A549 (cell line): ENCODE measurements around the gene SHC1. TPM values are rescaled to one million over a fixed set of nuclear protein-coding genes. Genes with fewer than 3 reads are reported as not detected.

Experiments used
- ATAC-seq, 2 experiments: fragments of 200-7000 bp in 1 of 2; fragments of >200 bp in 1 of 2; cut with Nextera tagmentation in 1 of 2; cut with Tn5 transposase in 1 of 2; 3 replicates each; pipeline versions ENCODE4 v1.8.0 to v1.9.1; 2018 to 2020; ENCODE audit warnings: mild to moderate bottlenecking in 1 of 2, moderate library complexity in 1 of 2
- CTCF ChIA-PET: fragments of 300-600 bp; sonication (Branson Sonifier 250); formaldehyde crosslinking; extraction: SDS; loops from one replicate; lab custom pipeline; 2021; ENCODE audit warnings: antibody characterized with exemption, inconsistent platforms; lab: Yijun Ruan, JAX
- POLR2A ChIA-PET: fragments of 350-600 bp; formaldehyde crosslinking; extraction: SDS; loops from one replicate; lab custom pipeline; 2021; ENCODE audit warnings: antibody characterized with exemption, inconsistent platforms; lab: Yijun Ruan, JAX
- DNase-seq, 2 experiments: peaks; one replicate each; pipeline versions ENCODE4 v3.0.0 to v3.0.0-alpha.2; 2011 to 2016; ENCODE audit warnings: low read depth in 1 of 2, low spot score in 1 of 2
- FAIRE-seq: peaks from 2 replicates; lab custom pipeline; 2011; peaks lifted over from hg19 to GRCh38; lab: Jason Lieb, UNC
- H3K27ac ChIP-seq, 2 experiments: fragments of >200 bp; sonication (Bioruptor Twin); formaldehyde crosslinking; 3 replicates each; pipeline ENCODE4 v1.5.1; 2016 to 2017
- H3K4me1 ChIP-seq: fragments of >200 bp; sonication (Bioruptor Twin); formaldehyde crosslinking; 3 replicates; pipeline ENCODE4 v1.6.1; 2016
- H3K4me2 ChIP-seq: fragments of >200 bp; sonication (Bioruptor Twin); formaldehyde crosslinking; 3 replicates; pipeline ENCODE4 v1.6.1; 2016
- H3K4me3 ChIP-seq: fragments of >200 bp; sonication (Bioruptor Twin); formaldehyde crosslinking; 3 replicates; pipeline ENCODE4 v1.5.1; 2016
- H3K9me3 ChIP-seq: fragments of >200 bp; sonication (Bioruptor Twin); formaldehyde crosslinking; 3 replicates; pipeline ENCODE4 v1.6.1; 2016
- BCL3 ChIP-seq: fragments of >200 bp; sonication (Bioruptor Twin); formaldehyde crosslinking; IDR thresholded peaks from 3 replicates; pipeline ENCODE4 v1.6.1; 2016
- HOXB13 ChIP-seq: fragments of 250-450 bp; sonication (Bioruptor Pico); IDR thresholded peaks from 2 replicates; pipeline ENCODE4 v1.5.0; 2020; ENCODE audit warnings: low read depth, mild to moderate bottlenecking, moderate library complexity
- HOXB5 ChIP-seq: fragments of 250-450 bp; sonication (Bioruptor Pico); IDR thresholded peaks from 2 replicates; pipeline ENCODE4 v1.5.0; 2020; ENCODE audit warnings: mild to moderate bottlenecking, moderate library complexity
- JUNB ChIP-seq: fragments of >200 bp; sonication (Bioruptor Twin); formaldehyde crosslinking; IDR thresholded peaks from 2 replicates; pipeline ENCODE4 v1.6.1; 2016
- KDM5A ChIP-seq: fragments of 200-600 bp; sonication (generic); IDR thresholded peaks from 2 replicates; pipeline ENCODE4 v1.6.1; 2016; ENCODE audit warnings: antibody characterized with exemption, mild to moderate bottlenecking
- MAX ChIP-seq: IDR thresholded peaks from 2 replicates; pipeline ENCODE4 v1.6.1; 2012
- NFE2L2 ChIP-seq: fragments of 150-350 bp; conservative IDR thresholded peaks from 2 replicates; pipeline ENCODE4 v1.6.1; 2014; ENCODE audit warnings: low read length
- RCOR1 ChIP-seq: fragments of 150-350 bp; IDR thresholded peaks from 2 replicates; pipeline ENCODE4 v1.6.1; 2014; ENCODE audit warnings: antibody characterized with exemption, low read length, low read depth
- REST ChIP-seq: fragments of 200-600 bp; sonication (generic); IDR thresholded peaks from 2 replicates; pipeline ENCODE4 v1.6.1; 2016; ENCODE audit warnings: antibody characterized with exemption, mild to moderate bottlenecking, moderate library complexity
- RFX5 ChIP-seq: fragments of 450-650 bp; IDR thresholded peaks from 2 replicates; pipeline ENCODE4 v1.7.1; 2014; ENCODE audit warnings: antibody characterized with exemption, mild to moderate bottlenecking, moderate library complexity
- SREBF2 ChIP-seq: fragments of 450-650 bp; IDR thresholded peaks from 2 replicates; pipeline ENCODE4 v1.6.1; 2014; ENCODE audit warnings: mild to moderate bottlenecking, moderate library complexity
- TP53 ChIP-seq: fragments of 250-450 bp; sonication (Bioruptor Pico); IDR thresholded peaks from 2 replicates; pipeline ENCODE4 v1.5.0; 2021; ENCODE audit warnings: mild to moderate bottlenecking, moderate library complexity
- USF2 ChIP-seq: fragments of 450-650 bp; IDR thresholded peaks from 2 replicates; pipeline ENCODE4 v1.6.1; 2014; ENCODE audit warnings: antibody characterized with exemption
- ZSCAN20 ChIP-seq: fragments of 250-450 bp; sonication (Bioruptor Pico); IDR thresholded peaks from 2 replicates; pipeline ENCODE4 v1.8.0; 2022; ENCODE audit warnings: mild to moderate bottlenecking, moderate library complexity
- WGBS: methylation state at CpG from one replicate; pipeline ENCODE4 v1.1.6; 2017; ENCODE audit errors: missing lambda C conversion rate; 5-methylcytosine and 5-hydroxymethylcytosine counted together
- polyA plus RNA-seq, 4 experiments: library from polyadenylated mRNA; depleted of rRNA in 3 of 4; stranded (reverse); fragments of >200 nt; fragmentation: RNase III in 1 of 4; extraction: RNeasy Plus Mini Kit Qiagen cat#74134 plus additional on column Dnase treatment in 1 of 4; gene quantifications; 2 replicates in 3 of 4; 3 replicates in 1 of 4; pipeline ENCODE4 v1.2.3, GENCODE V29; 2011 to 2017

SHC1 gene
- polyA plus RNA-seq, 2 of the 4 experiments (the other 2 are of a cell fraction) = 118 to 174 TPM

- POLR2A ChIA-PET = interaction anchor here (0.6 to 1.5 kb wide), 11 partner anchors 8 to 457 kb away, joined by 3 to 7 read pairs (median 3); partner anchors contain the start of genes PBXIP1 and SHC1
- DNase-seq (no peak), ATAC-seq (no peak), FAIRE-seq (no peak)
- Histone ChIP-seq H3K27ac (peak overlapping the region; percentile 97 to 98), H3K4me1 (peaks cover 25% of the 10 kb centered on the region), H3K9me3 (no peaks in the 10 kb centered on the region), H3K4me3 (peak overlapping the region; percentile 61), H3K4me2 (peak overlapping the region; percentile 92)
- CTCF ChIA-PET = interaction anchor here (0.8 to 4.3 kb wide), 22 partner anchors 8 to 457 kb away, joined by 3 to 20 read pairs (median 4); partner anchors contain the start of genes PBXIP1 and PYGO2
- WGBS = 47% methylated on average over 27 of the region's 27 CpGs
- TF ChIP-seq JUNB = no peak
- TF ChIP-seq HOXB5 = peak; percentile 81; the same call in 1 of the 2 replicates
- TF ChIP-seq NFE2L2 = no peak
- 0 out of 2 replicates have a peak, but pooled peaks have one; percentile 87 for TF ChIP-seq HOXB13 (CRISPR knock-in tag)
- TF ChIP-seq SREBF2 = no peak
- no peak for TF ChIP-seq KDM5A
- TF ChIP-seq USF2 = peak; percentile 95
- no peak for TF ChIP-seq RCOR1
- TF ChIP-seq TP53 (CRISPR knock-in tag) = peak; percentile 69; the same call in 1 of the 2 replicates
- TF ChIP-seq BCL3 = no peak
- peak; percentile 37; the same call in 1 of the 2 replicates for TF ChIP-seq ZSCAN20 (CRISPR knock-in tag)
- no peak for TF ChIP-seq REST
- TF ChIP-seq, all 56 proteins: peak for 5
Observed at GRCh38 chr1:154935749-154936554, 34.6 kb downstream of the SHC1 start.

GRCh38 chr1:154934358-154934948, 36.1 kb downstream of the SHC1 start:
- ChIA-PET POLR2A (no interaction called here), CTCF (interaction anchor here (0.6 to 2.7 kb wide), 5 partner anchors 9 to 375 kb away, joined by 3 to 13 read pairs (median 5); no protein-coding TSS in a partner anchor)
- H3K27ac ChIP-seq = no peak overlapping the region
- no peak for TF ChIP-seq RFX5
- no peak for TF ChIP-seq MAX
- TF ChIP-seq, all 56 proteins: peak for 0
- DNase-seq = no peak
- no peaks in the 10 kb centered on the region for H3K9me3 ChIP-seq
- H3K4me1 ChIP-seq = peaks cover 25% of the 10 kb centered on the region
- no peak for ATAC-seq
- no peak for FAIRE-seq
- no peak overlapping the region for H3K4me3 ChIP-seq
- 95% methylated on average over 5 of the region's 5 CpGs for WGBS
- H3K4me2 ChIP-seq = no peak overlapping the region
